CD4-positive, alpha-beta T cell treated with Interleukin-10 for 1 hour (primary cell): ENCODE results near the gene ZFYVE9.

Source experiments
- DNase-seq: peaks from one replicate; pipeline ENCODE4 v3.0.0-alpha.2; 2020

Gene ZFYVE9

DNA sequence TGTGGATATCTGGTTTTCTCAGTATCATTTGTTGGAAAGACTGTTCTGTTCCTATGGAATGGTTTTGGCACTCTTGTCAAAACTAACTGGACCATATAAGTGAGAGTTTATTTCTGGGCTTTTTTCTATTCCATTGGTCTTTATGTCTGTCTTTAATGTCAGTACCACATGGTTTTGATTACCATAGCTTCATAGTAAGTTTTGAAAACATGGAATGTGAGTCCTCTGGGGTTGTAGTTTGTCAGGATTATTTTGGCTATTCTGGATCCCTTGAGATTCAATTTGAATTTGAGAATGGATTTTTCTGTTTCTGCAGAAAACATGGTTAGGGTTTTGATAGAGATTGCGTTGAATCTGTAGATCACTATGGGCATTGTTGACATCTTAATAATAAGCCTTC, 107.9 kb downstream of the ZFYVE9 start:
- no peak for DNase-seq

DNA sequence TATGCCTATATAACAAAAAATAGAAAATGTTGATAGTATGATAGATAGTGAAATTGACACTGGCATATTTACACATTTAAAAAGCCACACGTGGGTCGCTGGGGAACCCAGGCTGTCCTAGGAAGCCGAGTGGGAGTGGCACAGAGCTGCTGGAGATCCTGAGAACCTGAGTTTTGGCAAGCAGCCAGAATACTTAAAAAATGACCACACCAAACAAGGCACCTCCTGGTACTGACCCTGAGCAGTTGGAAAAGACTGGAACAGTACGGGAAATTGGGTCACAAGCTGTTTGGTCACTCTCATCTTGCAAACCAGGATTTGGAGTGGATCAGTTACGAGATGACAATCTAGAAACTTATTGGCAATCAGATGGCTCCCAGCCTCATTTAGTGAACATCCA, 111.5 kb downstream of the ZFYVE9 start:
- no peak for DNase-seq

DNA sequence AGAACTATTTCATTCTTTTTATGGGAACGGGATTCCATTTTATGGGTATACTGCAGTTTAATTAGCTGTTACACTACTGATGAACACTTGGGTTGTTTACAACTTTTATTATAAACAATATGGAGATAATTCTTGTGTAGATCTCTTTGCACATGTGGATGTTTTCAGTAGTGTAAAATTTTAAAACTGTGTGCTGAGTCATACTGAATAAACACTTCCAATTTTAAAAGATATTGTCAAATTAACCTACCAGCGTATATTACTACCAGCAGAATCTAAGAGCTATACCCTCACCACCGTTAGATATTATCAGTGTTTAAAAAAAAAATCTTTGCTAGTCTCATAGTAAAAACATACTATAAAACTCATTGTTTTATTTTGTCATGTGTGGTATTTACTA, 118.0 kb downstream of the ZFYVE9 start:
- DNase-seq, result no peak

DNA sequence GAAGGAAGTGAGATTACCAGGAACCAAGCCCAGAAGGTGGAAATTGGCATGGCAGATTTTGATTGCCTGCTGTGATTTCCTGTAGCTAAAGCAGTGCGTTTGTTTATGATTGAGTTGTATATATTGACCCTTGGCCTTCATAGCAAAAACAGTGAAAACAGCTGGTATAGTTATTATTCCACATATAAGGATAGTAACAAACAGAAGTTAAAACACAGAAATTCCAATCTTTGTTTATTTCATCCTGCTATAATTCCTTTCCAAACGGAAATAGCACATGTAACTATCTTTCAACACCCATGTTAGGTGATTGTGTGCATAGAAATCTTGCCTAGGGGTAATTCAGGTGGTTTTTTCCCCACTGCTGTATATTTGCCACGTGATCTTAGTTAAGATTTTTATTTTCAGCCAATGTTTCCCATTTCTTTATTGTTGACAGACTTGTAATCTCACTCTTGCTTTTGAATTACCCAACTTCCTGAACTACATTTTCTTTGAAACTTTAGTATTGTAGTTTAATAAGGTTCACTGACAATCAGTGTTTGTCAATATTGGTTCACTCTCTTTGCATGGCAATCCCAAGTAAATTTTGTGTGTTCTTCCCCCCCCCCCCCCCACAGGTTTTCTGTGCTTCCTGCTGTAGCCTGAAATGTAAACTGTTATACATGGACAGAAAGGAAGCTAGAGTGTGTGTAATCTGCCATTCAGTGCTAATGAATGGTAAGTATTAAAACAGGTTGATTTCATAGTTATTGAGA, 121.4 kb downstream of the ZFYVE9 start:
- DNase-seq, result no peak

DNA sequence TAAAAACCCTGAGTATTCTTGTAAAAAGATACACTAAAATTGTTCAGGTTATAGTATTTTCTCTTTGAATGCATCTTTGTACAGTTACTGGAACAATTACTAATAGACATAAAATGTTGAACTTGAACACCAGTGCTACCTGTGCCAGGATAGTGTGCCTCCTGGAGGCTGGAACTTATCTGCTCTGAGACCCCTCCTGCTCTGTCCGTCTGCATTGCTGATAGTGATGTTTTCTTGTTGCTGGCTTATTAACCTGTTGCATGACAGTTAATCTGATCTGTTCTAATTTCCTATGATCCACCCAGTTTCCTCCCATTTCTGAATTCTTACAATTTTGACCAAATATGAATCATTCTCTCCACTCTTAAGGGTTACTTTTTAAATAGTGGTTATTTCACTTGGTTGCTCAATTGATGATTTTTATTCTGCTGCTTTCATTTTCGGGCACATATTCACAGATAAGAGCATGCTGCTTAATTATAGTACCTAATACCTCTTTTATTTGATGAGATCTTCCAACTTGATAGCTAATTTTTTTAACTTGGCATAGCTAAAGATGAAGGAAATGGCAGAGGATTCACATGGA, 122.7 kb downstream of the ZFYVE9 start:
- DNase-seq, result no peak

DNA sequence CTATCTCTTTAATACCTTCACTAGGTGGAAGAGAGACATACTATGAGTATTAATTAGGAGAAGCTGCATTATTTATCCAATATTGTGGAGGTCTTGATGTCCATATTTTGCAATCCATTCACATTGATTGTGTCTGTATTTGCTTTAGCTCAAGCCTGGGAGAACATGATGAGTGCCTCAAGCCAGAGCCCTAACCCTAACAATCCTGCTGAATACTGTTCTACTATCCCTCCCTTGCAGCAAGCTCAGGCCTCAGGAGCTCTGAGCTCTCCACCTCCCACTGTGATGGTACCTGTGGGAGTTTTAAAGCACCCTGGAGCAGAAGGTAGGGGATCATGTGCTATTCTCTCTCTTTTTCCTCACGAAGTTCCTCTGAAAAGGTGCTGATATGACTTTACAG, 124.6 kb downstream of the ZFYVE9 start:
- DNase-seq, result no peak

DNA sequence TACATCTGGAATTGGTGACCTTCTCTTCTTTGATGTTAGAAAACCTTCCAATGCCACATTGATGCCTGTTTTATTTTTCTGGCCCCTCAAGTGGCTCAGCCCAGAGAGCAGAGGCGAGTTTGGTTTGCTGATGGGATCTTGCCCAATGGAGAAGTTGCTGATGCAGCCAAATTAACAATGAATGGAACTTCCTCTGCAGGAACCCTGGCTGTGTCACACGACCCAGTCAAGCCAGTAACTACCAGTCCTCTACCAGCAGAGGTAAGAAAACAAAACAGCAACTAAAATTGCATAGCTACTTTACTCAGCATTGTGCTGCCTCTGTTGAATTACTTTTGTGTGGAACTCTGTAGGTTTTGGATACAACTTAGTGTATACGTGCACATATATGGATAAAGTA, 126.5 kb downstream of the ZFYVE9 start:
- DNase-seq, result no peak

DNA sequence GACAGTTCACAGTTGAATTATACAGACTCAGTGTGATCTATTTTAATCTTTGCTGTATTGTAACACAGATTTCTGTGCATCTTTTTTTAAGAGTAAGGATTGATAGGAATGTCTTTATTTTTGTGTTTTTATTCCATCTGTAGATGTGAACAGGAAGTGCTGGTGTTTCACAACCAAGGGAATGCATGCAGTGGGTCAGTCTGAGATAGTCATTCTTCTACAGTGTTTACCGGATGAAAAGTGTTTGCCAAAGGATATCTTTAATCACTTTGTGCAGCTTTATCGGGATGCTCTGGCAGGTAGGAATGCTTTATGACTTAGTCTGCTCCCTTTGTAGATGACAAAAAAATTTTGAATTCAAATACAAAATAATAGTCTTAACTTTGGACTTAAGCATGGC, 139.6 kb downstream of the ZFYVE9 start:
- DNase-seq, result no peak

DNA sequence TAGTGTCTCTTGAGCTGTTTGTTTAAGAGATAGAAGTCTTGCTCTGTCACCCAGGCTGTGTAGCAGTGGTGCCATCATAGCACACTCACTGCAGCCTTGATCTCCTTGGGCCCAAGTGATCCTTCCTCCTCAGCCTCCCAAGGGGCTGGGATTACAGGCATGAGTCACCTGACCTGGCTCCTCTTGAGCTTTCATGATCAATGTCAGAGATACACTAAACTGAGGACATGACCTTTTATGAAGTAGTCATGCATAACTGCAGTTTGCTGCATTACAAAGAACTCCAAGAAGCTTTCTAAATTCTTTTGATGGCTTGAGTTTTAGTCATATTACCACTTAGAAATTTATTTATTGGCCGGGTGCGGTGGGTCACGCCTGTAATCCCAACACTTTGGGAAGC, 146.4 kb downstream of the ZFYVE9 start:
- DNase-seq, result no peak

DNA sequence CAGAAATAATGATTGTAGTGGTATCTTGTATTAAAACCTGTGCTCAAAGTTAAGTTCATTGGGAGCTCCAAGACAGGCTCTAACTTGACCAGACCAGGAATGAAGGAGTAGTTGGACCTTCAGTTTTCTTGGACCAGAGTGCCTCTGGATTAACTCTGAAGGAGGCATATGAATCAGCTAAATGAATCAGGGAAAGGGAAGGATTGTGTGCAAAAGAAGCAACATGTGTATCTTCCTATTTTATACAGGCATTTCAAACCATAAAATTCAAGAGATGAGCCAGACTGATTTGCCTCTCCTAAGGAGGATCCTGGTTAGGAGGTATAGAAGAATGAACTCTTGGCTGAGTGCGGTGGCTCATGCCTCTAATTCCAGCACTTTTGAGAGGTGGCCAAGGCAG, 152.7 kb downstream of the ZFYVE9 start:
- DNase-seq, result no peak

DNA sequence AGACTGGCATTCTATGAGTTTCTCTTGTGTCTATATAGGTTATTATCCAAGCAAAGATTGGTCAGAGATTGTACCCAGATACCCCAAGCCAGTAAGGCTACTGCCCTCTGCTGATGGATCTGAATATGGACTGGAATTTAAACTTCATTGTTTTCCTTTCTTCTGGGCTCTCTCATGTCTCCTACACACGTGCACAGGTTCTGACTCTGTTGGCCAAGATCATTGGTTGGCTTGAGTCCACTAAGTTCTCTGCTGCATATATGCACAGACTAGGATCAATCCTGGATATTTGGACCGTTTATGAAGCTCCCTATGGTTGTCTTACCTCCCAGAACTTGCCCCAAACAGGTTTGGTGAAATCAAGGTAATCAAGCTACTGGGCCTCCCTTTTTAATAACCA, 154.5 kb downstream of the ZFYVE9 start:
- peak; percentile 41 for DNase-seq

DNA sequence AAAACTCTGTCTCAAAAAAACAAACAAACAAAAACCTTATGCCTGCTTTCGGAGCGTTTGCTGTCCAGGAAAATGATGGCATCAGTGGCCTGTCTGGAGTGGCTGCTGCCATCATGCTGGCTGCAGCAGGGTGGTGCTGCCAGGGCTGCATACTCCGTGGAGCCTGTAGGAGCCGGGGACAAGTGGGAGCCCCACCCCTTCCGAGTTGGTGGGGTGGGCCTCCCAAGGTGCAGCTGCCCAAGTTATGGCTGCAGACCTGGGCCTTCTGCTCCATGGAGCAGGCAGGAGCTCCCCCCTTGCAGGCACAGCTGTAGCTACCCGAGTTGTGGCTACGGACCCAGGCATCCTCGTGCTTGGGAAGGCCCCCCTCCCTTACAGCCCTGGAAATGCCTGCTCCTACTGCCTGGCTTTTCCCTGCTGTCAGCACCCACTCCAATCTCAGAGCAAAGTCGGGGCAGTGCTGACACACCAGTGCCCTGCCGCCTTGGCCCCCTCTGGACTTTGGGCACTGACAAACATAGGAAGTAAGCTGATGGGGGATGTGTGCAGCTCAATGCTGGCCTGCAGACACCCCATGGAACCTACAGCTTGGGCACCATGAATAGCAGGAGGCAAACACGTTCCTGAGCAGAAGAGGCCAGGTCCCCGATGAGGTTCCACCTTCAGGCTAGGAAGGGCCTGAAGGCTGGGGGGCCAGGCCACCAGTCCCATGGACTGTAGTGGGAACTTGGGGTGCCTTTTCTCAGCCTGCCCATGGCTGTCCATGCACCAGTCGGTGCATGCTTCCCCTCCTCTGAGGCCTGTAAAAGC, 163.7 kb downstream of the ZFYVE9 start:
- DNase-seq, result no peak

DNA sequence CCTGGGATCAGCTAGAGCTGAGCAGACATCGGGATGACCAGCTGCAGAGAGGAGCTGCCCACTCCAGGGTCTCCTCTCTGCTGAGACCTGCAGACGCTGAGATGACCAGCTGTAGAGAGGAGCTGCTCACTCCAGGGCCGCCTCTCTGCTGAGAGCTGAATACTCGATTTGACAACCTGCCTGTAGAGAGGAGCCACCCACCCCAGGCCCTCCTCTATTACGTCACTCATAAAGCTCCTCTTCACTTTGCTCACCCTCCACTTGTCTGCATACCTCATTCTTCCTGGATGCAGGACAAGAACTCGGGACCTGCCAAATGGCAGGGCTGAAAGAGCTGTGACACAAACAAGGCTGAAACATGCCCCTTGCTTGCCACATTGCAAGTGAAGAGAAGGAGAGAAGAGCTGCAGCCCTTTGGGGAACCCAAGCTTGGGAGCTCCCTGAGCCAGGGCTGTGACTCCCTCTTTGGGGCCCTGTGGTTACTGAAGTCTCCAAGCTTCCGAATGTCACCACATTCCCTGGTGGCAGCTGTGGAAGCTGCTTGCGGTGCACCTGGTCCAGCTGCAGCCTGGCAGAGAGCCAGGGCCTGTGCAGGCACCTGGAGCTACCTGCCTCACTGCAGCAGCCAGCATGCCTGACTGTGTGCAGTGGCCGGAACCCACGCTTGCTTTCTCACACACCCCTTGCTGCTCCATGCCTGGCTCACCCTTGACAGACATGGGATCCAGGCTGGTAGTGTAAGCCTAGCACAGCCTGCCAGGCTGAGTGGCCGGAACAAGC, 164.5 kb downstream of the ZFYVE9 start:
- DNase-seq, result no peak

DNA sequence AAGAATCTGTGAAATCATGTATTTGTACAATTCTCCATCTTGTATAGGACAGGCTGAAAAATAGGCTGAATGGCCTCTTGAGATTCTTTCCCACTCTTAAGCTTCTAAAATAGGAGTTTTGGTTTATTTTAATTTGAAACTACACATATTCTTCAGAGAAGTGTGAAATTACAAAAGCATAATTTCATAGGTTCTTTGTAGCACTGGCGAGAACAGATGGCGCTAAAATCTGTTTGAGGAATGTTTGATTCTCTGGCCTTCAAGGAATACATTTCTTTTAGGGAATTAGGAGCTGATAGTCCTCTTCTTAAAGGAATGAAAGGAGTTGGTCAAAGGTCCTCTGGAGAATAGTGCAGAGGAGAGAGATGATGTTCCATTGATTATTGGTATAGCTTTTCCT, 179.2 kb downstream of the ZFYVE9 start:
- no peak for DNase-seq

DNA sequence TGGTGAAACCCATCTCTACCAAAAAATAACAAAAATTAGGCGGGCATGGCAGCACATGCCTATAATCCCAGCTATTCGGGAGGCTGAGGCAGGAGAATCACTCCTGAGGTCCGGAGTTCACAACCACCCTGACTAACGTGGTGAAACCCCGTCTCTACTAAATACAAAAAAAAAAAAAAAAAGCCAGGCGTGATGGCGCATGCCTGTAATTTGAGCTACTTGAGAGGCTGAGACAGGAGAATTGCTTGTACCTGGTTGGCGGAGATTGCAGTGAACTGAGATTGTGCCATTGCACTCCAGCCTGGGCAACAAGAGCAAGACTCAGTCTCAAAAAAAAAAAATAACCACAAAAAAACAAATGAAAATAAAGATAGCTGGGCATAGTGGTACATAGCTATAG, 181.8 kb downstream of the ZFYVE9 start:
- no peak for DNase-seq

DNA sequence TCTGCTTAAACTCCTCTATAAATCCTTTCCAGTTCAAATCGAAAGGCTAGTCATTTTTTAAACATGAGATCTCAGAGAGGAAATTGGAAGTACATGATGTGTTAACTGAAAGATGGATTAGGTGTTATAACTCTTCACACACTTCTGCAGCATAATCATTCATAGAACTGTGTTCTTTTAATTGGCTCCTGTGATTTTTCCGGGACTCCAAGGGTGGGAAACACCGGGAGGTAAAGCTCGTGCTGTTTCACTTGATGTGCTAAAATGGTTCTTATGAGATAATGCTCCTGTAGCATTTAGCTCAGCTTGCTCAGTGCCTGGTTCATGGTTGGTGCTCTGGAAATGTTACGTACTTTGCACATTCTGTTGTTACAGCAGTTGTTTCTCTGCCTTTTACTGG, 183.9 kb downstream of the ZFYVE9 start:
- no peak for DNase-seq

DNA sequence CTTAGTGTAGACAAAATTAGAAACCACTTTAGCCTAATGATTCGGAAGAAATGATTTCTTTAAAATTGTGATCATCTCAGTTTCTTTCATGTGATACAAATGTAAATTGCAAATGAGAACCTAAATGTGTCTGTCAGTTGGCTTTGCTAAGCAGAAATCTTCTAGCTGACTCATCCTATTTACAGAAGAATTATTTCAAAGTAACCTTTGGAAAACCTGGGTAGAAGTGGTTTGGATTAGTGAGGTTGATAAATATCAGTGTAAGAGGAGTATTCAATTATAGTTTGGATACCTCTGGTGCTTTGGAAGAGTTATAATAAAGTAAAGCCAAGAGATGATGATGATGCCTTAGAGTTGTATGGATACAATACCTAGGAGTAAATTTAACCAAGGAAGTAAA, 186.7 kb downstream of the ZFYVE9 start:
- DNase-seq, result no peak

DNA sequence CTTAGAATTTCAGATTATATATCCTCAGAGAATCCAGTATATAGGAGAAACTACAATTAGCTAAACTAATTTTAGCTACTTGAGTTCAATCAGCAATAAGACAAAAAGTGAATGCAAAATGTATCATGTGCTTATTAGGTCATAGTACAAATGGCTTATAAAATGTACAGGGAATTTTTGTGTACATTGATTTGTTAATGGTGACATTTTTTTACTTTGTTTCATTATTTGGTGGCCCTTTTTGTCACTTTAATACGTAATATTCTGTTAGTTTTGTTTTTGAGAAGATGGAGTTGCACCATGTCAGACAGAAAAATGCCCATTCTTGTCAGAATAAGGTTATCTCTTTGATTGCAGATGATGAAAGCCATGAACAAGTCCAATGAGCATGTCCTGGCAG, 190.5 kb downstream of the ZFYVE9 start:
- DNase-seq, result no peak

DNA sequence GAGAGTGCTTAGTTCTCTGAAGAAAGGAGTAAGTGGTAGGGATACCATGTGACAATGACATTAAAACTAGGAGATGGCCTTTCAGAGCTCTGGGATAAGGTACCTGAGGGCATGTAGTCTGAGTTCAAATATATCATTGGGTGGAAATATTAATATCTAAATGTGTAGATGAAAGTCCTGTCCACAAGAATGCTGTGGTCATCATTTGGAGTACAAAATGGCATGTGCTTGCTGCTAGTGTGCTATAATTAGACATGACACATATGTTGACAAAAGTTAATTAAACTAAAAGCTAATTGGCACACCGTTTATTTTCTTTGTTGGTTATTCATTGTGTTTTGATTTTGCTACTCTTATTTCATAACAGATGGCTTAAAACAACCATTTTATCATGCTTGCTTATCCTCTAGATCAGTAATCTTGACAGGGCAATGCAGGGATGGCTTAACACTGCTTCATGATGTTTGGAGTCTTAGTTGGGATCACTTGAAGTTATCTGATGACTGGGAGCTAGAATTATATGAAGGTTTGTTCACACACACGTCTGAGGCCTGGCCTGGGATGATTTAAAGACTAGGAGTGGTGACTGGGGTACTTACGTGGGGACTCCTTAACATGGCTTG, 193.1 kb downstream of the ZFYVE9 start:
- DNase-seq, result no peak

DNA sequence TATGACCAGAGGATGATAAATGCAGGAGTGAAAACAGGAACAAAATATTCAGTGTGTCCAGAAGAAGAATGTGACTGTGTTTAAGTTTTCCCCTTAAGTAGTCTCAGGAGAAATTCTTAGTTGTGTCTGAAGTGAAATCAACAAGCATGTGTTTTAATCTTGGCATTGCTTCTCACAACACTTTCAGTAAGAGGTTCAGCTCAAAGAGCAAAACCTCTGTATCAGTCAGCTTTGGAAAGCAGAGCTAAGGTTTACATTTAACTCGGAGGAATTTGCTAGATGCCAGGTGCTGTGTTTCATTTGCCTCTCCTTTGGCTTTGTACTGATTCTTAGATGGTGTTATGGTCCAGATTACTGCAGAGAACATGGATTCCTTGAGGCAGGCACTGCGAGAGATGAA, 195.6 kb downstream of the ZFYVE9 start:
- no peak for DNase-seq

DNA sequence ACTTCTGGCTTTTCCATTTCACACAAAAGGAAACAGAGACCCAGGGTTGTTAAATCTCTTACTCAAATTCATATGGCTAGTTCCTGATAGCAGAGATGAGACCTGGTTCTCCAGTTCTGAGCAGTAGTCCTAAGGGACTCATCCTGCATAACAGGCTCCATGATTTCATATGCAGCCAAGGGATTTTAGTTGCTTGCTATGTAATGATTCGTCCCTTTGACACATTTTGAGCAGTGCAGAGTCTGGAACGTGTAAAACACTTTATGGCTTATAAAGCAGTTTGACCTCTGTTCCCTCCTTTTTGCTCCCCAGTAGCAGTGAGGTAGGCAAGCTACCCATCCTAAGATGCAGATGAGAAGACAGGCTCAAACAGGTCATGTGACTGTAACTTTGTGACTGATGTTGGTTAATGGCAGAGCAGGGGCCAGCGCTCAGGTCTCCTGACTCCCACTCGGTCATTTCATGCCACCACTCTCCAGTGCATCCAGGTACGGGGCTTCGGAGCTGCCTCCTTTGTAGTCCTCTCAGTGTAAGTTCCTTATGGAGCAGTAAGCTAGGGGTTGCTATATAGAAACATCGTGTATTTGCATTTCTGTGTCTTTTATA, 199.9 kb downstream of the ZFYVE9 start:
- no peak for DNase-seq

DNA sequence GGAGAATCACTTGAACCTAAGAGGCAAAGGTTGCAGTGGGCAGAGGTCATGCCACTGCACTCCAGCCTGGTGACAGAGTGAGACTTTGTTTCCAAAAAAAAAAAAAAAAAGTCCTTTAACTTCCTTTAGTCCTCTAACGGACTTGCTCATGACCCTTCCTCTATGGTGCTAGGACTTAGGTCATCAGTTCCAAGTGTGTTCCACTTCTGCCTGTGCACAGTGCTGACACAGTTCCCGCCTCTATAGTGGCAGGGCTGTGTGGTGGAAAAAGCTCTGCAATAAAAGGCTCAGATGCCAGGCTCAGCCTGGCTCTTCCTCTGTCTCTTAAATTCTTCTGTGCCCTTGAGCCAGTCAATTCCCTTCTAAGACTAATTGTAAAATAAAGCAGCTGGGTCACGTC, 202.1 kb downstream of the ZFYVE9 start:
- DNase-seq, result no peak

DNA sequence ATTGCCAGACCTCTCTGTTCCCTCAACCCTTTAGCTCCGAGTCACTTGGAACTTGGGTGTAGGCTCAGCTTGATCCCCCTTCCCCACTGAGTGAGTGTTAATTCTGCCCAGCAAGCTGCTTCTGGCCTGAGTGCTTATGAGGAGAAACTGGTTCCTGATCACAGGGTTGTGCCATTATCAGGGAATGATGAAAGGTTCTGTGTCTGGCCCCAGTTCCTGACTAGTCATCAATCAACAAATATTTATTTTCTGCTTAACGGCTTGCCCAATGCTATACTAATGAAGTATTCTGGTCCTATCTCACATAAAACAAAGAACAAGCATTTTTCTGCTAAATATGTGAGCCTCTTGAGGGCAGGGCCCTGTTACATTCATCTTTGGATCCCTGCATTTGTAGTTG, 203.4 kb downstream of the ZFYVE9 start:
- DNase-seq, result no peak
